ENCODE measurements around the gene ARL2. TPM values are rescaled to one million over a fixed set of nuclear protein-coding genes. Genes with fewer than 3 reads are reported as not detected.

The ARL2 gene
- polyA plus RNA-seq, 1 of the 3 experiments (the other 2 are of a cell fraction): 252 TPM

- no peak for DNase-seq
- Histone ChIP-seq H3K9me2 (no peaks in the 10 kb centered on the region), H3K4me3 (ENCODE audit: low read depth in 2 of 2, low read length in 1 of 2) (no peak overlapping the region), H3K4me1 (ENCODE audit: control insufficient read depth in 1 of 2, insufficient read depth in 2 of 2, low read depth in 1 of 2, low read length in 1 of 2) (no peaks in the 10 kb centered on the region), H3K79me2 (ENCODE audit: insufficient read depth) (no peaks in the 10 kb centered on the region), H4K20me1 (ENCODE audit: insufficient read depth) (no peaks in the 10 kb centered on the region), H3K36me3 (replicated peaks in 1 of 2; ENCODE audit: control insufficient read depth in 1 of 2, insufficient read depth in 2 of 2, low read length in 1 of 2) (no peaks in the 10 kb centered on the region), H2AFZ (ENCODE audit: low read depth) (no peak overlapping the region), H3K9ac (no peak overlapping the region), H3K27ac (ENCODE audit: low read depth in 2 of 2, low read length in 1 of 2) (no peak overlapping the region), H3F3A (replicated peaks; ENCODE audit: insufficient read depth) (peaks cover 3% of the 10 kb centered on the region), H3K9me3 (no peaks in the 10 kb centered on the region), H3K27me3 (ENCODE audit: insufficient read depth) (no peaks in the 10 kb centered on the region), H3K4me2 (no peak overlapping the region)
- TF ChIP-seq GABPA (IDR thresholded peaks at IDR 0.05; ENCODE audit: low read depth): no peak
- TF ChIP-seq USF1 (IDR thresholded peaks at IDR 0.05; ENCODE audit: borderline replicate concordance, low read depth): no peak
- no peak for TF ChIP-seq FOSL2 (IDR thresholded peaks at IDR 0.05; ENCODE audit: borderline replicate concordance, low read depth)
- TF ChIP-seq MEF2A (IDR thresholded peaks at IDR 0.05; ENCODE audit: borderline replicate concordance, low read depth): no peak
- TF ChIP-seq ELF1 (IDR thresholded peaks at IDR 0.05): no peak
- TF ChIP-seq MAX (IDR thresholded peaks at IDR 0.05; ENCODE audit: low read depth): no peak
- TF ChIP-seq FOXJ3 (CRISPR knock-in tag; IDR thresholded peaks at IDR 0.05): no peak
- no peak for TF ChIP-seq RXRA (IDR thresholded peaks at IDR 0.05; ENCODE audit: borderline replicate concordance, low read depth)
- TF ChIP-seq SIN3A (IDR thresholded peaks at IDR 0.05; ENCODE audit: borderline replicate concordance, low read depth, low read length): no peak
- TF ChIP-seq EZH2phosphoT487 (IDR thresholded peaks at IDR 0.05; ENCODE audit: borderline replicate concordance, low read depth): no peak
- TF ChIP-seq MXI1 (IDR thresholded peaks at IDR 0.05; ENCODE audit: low read depth, low read length): no peak
- no peak for TF ChIP-seq YY1 (IDR thresholded peaks at IDR 0.05; ENCODE audit: low read depth)
- TF ChIP-seq USF2 (IDR thresholded peaks at IDR 0.05; ENCODE audit: borderline replicate concordance, low read depth, low read length): no peak
- TF ChIP-seq NRF1 (IDR thresholded peaks at IDR 0.05; ENCODE audit: low read depth, low read length): no peak
- no peak for TF ChIP-seq TEAD4 (IDR thresholded peaks at IDR 0.05; ENCODE audit: borderline replicate concordance, insufficient read depth)
- TF ChIP-seq SMC3 (IDR thresholded peaks at IDR 0.05; ENCODE audit: low read depth, low read length): no peak
- ChIA-PET CTCF (interaction anchor here (1.6 kb wide), 1 partner anchor 37 kb away, joined by 4 read pairs; the partner anchor contains the start of gene ARL2), POLR2A (no interaction called here)
- 86% methylated on average over 9 of the region's 9 CpGs for WGBS (ENCODE audit: low lambda C conversion rate)
These were observed 37.5 kb downstream of the ARL2 start for GRCh38 chr11:65051398-65051858.

GRCh38 chr11:65053827-65054508, 40.0 kb downstream of the ARL2 start:
- H3K9me3 ChIP-seq: no peaks in the 10 kb centered on the region
- no peaks in the 10 kb centered on the region for H3K4me1 ChIP-seq (ENCODE audit: control insufficient read depth in 1 of 2, insufficient read depth in 2 of 2, low read depth in 1 of 2, low read length in 1 of 2)
- no peak overlapping the region for H3K4me3 ChIP-seq (ENCODE audit: low read depth in 2 of 2, low read length in 1 of 2)
- no peaks in the 10 kb centered on the region for H3K36me3 ChIP-seq (replicated peaks in 1 of 2; ENCODE audit: control insufficient read depth in 1 of 2, insufficient read depth in 2 of 2, low read length in 1 of 2)
- POLR2A ChIA-PET: no interaction called here
- no peak overlapping the region for H3K4me2 ChIP-seq
- H3K27ac ChIP-seq (ENCODE audit: low read depth in 2 of 2, low read length in 1 of 2): no peak overlapping the region
- H2AFZ ChIP-seq (ENCODE audit: low read depth): no peak overlapping the region
- WGBS (ENCODE audit: low lambda C conversion rate): 65% methylated on average over 8 of the region's 8 CpGs
- peaks cover 3% of the 10 kb centered on the region for H3F3A ChIP-seq (replicated peaks; ENCODE audit: insufficient read depth)
- DNase-seq: no peak
- no peaks in the 10 kb centered on the region for H4K20me1 ChIP-seq (ENCODE audit: insufficient read depth)
- H3K9me2 ChIP-seq: no peaks in the 10 kb centered on the region
- H3K9ac ChIP-seq: no peak overlapping the region
- no peaks in the 10 kb centered on the region for H3K27me3 ChIP-seq (ENCODE audit: insufficient read depth)
- H3K79me2 ChIP-seq (ENCODE audit: insufficient read depth): no peaks in the 10 kb centered on the region
- CTCF ChIA-PET: interaction anchor here (1.0 to 1.2 kb wide), 2 partner anchors 40 to 65 kb away, joined by 3 to 4 read pairs; partner anchors contain the start of gene ARL2
- TF ChIP-seq GABPA (IDR thresholded peaks at IDR 0.05; ENCODE audit: low read depth) (no peak), IRF3 (IDR thresholded peaks at IDR 0.05; ENCODE audit: low read depth, low read length) (no peak), MXI1 (IDR thresholded peaks at IDR 0.05; ENCODE audit: low read depth, low read length) (no peak), ZBTB33 (IDR thresholded peaks at IDR 0.05; ENCODE audit: borderline replicate concordance, low read depth) (no peak), NRF1 (IDR thresholded peaks at IDR 0.05; ENCODE audit: low read depth, low read length) (no peak), JUND (IDR thresholded peaks at IDR 0.05) (no peak), PBX3 (IDR thresholded peaks at IDR 0.05) (no peak), TCF12 (IDR thresholded peaks at IDR 0.05) (no peak), YY1 (IDR thresholded peaks at IDR 0.05; ENCODE audit: low read depth) (no peak)
